Trophoblast cell (in vitro differentiated cells and primary cell): ENCODE data around the gene AMMECR1.

Experiments used
- DNase-seq, 2 donors: peaks; one replicate each; pipeline ENCODE4 v3.0.0-alpha.2; 2016
- H2AFZ ChIP-seq: 2 replicates; pipeline ENCODE4 v1.6.1; 2013; ENCODE audit warnings: low read length, moderate library complexity, mild to moderate bottlenecking; ENCODE audit not compliant: insufficient read depth, poor library complexity
- H2AK5ac ChIP-seq: 2 replicates; pipeline ENCODE4 v1.6.1; 2013; ENCODE audit warnings: mild to moderate bottlenecking, low read length
- H2BK120ac ChIP-seq: 2 replicates; pipeline ENCODE4 v1.6.1; 2013; ENCODE audit warnings: low read length, mild to moderate bottlenecking, moderate library complexity; ENCODE audit not compliant: insufficient read depth, poor library complexity
- H2BK12ac ChIP-seq: 2 replicates; pipeline ENCODE4 v1.6.1; 2013; ENCODE audit warnings: mild to moderate bottlenecking, low read length, moderate library complexity
- H2BK5ac ChIP-seq: 2 replicates; pipeline ENCODE4 v1.6.1; 2013; ENCODE audit warnings: low read length, low read depth, moderate library complexity, mild to moderate bottlenecking; ENCODE audit not compliant: poor library complexity
- H3K14ac ChIP-seq: 2 replicates; pipeline ENCODE4 v1.6.1; 2013; ENCODE audit warnings: mild to moderate bottlenecking, low read length
- H3K18ac ChIP-seq: 2 replicates; pipeline ENCODE4 v1.6.1; 2013; ENCODE audit warnings: mild to moderate bottlenecking, low read length
- H3K23ac ChIP-seq: 2 replicates; pipeline ENCODE4 v1.6.1; 2013; ENCODE audit warnings: low read length
- H3K27ac ChIP-seq: 2 replicates; pipeline ENCODE4 v1.5.1; 2013; ENCODE audit warnings: low read depth, mild to moderate bottlenecking, inconsistent platforms, low read length, moderate library complexity
- H3K27me3 ChIP-seq: 2 replicates; pipeline ENCODE4 v1.6.1; 2013; ENCODE audit warnings: inconsistent platforms, mild to moderate bottlenecking, low read length, moderate library complexity; ENCODE audit not compliant: insufficient read depth
- H3K36me3 ChIP-seq, 2 experiments: 1 replicate in 1 of 2; 2 replicates in 1 of 2; pipeline ENCODE4 v1.6.1; 2013; ENCODE audit warnings: low read length in 2 of 2, mild to moderate bottlenecking in 2 of 2, moderate library complexity in 1 of 2; ENCODE audit not compliant: insufficient read depth in 2 of 2, control insufficient read depth in 1 of 2
- H3K4ac ChIP-seq: 2 replicates; pipeline ENCODE4 v1.6.1; 2013; ENCODE audit warnings: low read depth, mild to moderate bottlenecking, low read length, moderate library complexity
- H3K4me1 ChIP-seq, 2 experiments: 1 replicate in 1 of 2; 2 replicates in 1 of 2; pipeline ENCODE4 v1.6.1; 2013; ENCODE audit warnings: low read length in 2 of 2, mild to moderate bottlenecking in 2 of 2, moderate library complexity in 1 of 2; ENCODE audit not compliant: insufficient read depth in 2 of 2, control insufficient read depth in 1 of 2
- H3K4me2 ChIP-seq: 2 replicates; pipeline ENCODE4 v1.6.1; 2013; ENCODE audit warnings: inconsistent platforms, mild to moderate bottlenecking, low read length, moderate library complexity
- H3K4me3 ChIP-seq: 2 replicates; pipeline ENCODE4 v1.5.1; 2013; ENCODE audit warnings: mild to moderate bottlenecking, low read depth, low read length, inconsistent platforms
- H3K79me1 ChIP-seq: one replicate; pipeline ENCODE4 v1.6.1; 2013; ENCODE audit warnings: low read length
- H3K79me2 ChIP-seq: 2 replicates; pipeline ENCODE4 v1.6.1; 2013; ENCODE audit warnings: low read length, mild to moderate bottlenecking; ENCODE audit not compliant: control insufficient read depth, insufficient read depth, poor library complexity
- H3K9ac ChIP-seq: 2 replicates; pipeline ENCODE4 v1.6.1; 2013; ENCODE audit warnings: mild to moderate bottlenecking, low read length
- H3K9me3 ChIP-seq: 2 replicates; pipeline ENCODE4 v1.6.1; 2013; ENCODE audit warnings: low read depth, mild to moderate bottlenecking, control low read depth, inconsistent platforms, low read length; ENCODE audit not compliant: insufficient read depth
- H4K12ac ChIP-seq: 2 replicates; pipeline ENCODE4 v1.6.1; 2013; ENCODE audit warnings: low read depth, mild to moderate bottlenecking, low read length, moderate library complexity
- H4K8ac ChIP-seq: 2 replicates; pipeline ENCODE4 v1.6.1; 2013; ENCODE audit warnings: low read depth, mild to moderate bottlenecking, low read length, moderate library complexity
- H4K91ac ChIP-seq: one replicate; pipeline ENCODE4 v1.6.1; 2013; ENCODE audit warnings: low read depth, mild to moderate bottlenecking, low read length, moderate library complexity
- WGBS: extraction: QIAGEN DNeasy Blood & Tissue Kit; methylation state at CpG from one replicate; pipeline ENCODE4 v1.1.7; 2013; ENCODE audit warnings: missing lambda C conversion rate; ENCODE audit not compliant: insufficient read length, insufficient coverage; ENCODE audit errors: extremely low coverage; 5-methylcytosine and 5-hydroxymethylcytosine counted together

AMMECR1 gene

DNA sequence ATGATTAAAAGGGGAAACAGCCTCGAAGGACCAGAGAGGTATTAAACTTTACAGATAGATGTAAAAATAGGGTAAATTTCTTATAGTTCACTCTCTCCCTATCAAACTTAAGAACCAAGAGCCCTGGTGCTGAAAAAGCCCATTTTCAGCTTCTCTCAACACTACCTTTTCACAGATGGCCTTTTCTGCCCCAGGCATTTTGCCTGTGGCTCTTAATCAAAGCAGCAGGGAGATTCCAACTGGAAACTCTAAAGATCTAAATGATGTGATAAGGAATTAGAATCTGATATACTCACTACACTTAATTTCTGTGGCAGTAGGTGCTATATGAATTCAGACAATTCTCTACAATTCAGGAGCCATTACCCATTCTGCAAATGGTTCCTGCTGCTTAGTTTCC lies 60.0 kb downstream of the AMMECR1 start:
- no peak overlapping the region for H2AFZ ChIP-seq
- H4K8ac ChIP-seq: no peak overlapping the region
- H2BK12ac ChIP-seq: no peak overlapping the region
- no peaks in the 10 kb centered on the region for H3K9me3 ChIP-seq
- H3K79me1 ChIP-seq: no peaks in the 10 kb centered on the region
- no peak overlapping the region for H3K14ac ChIP-seq
- H2BK5ac ChIP-seq: no peak overlapping the region
- DNase-seq: peak; percentile 22 to 64
- H3K4me1 ChIP-seq: peaks cover 0 to 2% of the 10 kb centered on the region in 2 experiments
- H2AK5ac ChIP-seq: no peak overlapping the region
- H4K91ac ChIP-seq: no peak overlapping the region
- no peak overlapping the region for H3K4me2 ChIP-seq
- no peak overlapping the region for H2BK120ac ChIP-seq
- H3K18ac ChIP-seq: no peak overlapping the region
- no peak overlapping the region for H3K23ac ChIP-seq
- no CpG with 5 or more reads among the region's 1 CpG for WGBS
- H3K27ac ChIP-seq: no peak overlapping the region
- H3K9ac ChIP-seq: no peak overlapping the region
- no peak overlapping the region for H3K4ac ChIP-seq
- H3K79me2 ChIP-seq: no peaks in the 10 kb centered on the region
- H4K12ac ChIP-seq: no peak overlapping the region
- no peaks in the 10 kb centered on the region for H3K27me3 ChIP-seq
- H3K36me3 ChIP-seq: no peaks in the 10 kb centered on the region
- no peak overlapping the region for H3K4me3 ChIP-seq

DNA sequence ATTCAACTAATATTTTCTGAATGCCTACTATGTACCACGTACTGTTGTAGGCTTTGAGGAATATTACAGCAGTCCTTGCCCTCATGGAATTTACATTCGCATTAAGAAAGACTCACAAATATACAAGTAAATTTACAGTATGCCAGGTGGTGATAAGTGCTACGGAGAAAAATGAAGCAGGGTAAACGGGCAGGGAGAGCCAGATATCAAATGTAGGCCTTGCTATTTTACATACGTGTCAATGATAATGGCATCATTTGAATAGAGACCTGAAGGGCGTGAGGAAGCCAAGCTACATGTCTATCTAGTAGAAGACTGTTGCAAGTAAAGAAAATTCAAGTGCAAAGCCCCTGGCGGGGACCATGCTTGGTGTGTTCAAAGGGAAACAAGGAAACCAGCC lies 65.2 kb downstream of the AMMECR1 start:
- Histone ChIP-seq H2BK12ac (no peak overlapping the region), H3K4me1 (peaks cover 0 to 2% of the 10 kb centered on the region in 2 experiments), H3K79me1 (no peaks in the 10 kb centered on the region), H2BK120ac (no peak overlapping the region), H3K9me3 (no peaks in the 10 kb centered on the region), H3K36me3 (no peaks in the 10 kb centered on the region), H3K14ac (no peak overlapping the region), H3K27me3 (no peaks in the 10 kb centered on the region), H2AK5ac (no peak overlapping the region), H4K91ac (no peak overlapping the region), H2BK5ac (no peak overlapping the region), H4K12ac (no peak overlapping the region), H4K8ac (no peak overlapping the region), H3K4ac (no peak overlapping the region), H3K79me2 (no peaks in the 10 kb centered on the region), H3K27ac (no peak overlapping the region), H3K23ac (no peak overlapping the region), H3K4me3 (no peak overlapping the region), H3K18ac (no peak overlapping the region), H2AFZ (no peak overlapping the region), H3K4me2 (no peak overlapping the region), H3K9ac (no peak overlapping the region)
- WGBS: no CpG with 5 or more reads among the region's 7 CpGs
- DNase-seq: no peak

DNA sequence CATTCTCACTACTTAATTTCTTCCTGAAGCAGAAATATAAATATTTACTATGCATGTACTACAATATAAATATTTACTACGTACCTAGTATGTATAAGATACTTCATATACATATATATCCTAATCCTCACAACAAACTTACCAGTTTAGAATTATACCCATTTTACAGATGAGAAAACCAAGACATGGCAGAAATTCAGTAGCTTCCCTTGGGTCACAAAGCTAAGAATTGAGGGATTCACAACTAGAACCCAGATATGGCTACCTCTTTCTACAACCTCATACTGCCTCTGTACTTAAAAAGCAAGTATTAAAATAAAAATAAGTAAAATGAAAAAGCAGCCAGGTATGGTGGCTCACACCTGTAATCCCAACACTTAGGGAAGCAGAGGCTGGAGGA lies 65.9 kb downstream of the AMMECR1 start:
- Histone ChIP-seq H3K14ac (no peak overlapping the region), H2BK5ac (no peak overlapping the region), H3K23ac (no peak overlapping the region), H2AFZ (no peak overlapping the region), H2AK5ac (no peak overlapping the region), H3K27me3 (no peaks in the 10 kb centered on the region), H4K8ac (no peak overlapping the region), H3K9ac (no peak overlapping the region), H3K79me1 (no peaks in the 10 kb centered on the region), H3K79me2 (no peaks in the 10 kb centered on the region), H2BK120ac (no peak overlapping the region), H3K4me3 (no peak overlapping the region), H3K27ac (no peak overlapping the region), H4K12ac (no peak overlapping the region), H3K9me3 (no peaks in the 10 kb centered on the region), H4K91ac (no peak overlapping the region), H2BK12ac (no peak overlapping the region), H3K4ac (no peak overlapping the region), H3K4me2 (no peak overlapping the region), H3K18ac (no peak overlapping the region), H3K4me1 (peaks cover 0 to 2% of the 10 kb centered on the region in 2 experiments), H3K36me3 (no peaks in the 10 kb centered on the region)
- no CpG with 5 or more reads among the region's 1 CpG for WGBS
- DNase-seq: no peak

DNA sequence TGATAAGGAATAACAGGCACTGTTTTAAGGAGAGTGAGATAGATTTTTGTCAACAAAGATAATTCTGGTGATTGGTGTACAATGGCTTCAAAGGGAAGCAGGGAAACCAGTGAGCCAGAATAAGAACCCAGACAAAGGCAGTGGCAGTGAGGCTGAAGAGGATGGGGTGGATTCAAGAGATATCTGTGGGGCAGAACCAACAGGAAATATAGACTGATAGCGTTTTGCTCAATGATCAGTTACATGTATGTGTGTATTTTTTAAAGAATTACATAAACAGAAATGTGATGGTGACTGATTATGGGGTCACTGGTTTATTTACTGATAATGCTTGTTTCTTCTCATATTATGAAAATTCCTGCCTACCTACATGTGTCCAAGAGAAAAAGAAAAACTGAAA lies 66.4 kb downstream of the AMMECR1 start:
- H3K9me3 ChIP-seq: no peaks in the 10 kb centered on the region
- no peak overlapping the region for H2BK5ac ChIP-seq
- no peak overlapping the region for H4K12ac ChIP-seq
- H3K27ac ChIP-seq: no peak overlapping the region
- no peak overlapping the region for H2BK12ac ChIP-seq
- no peaks in the 10 kb centered on the region for H3K79me2 ChIP-seq
- H2BK120ac ChIP-seq: no peak overlapping the region
- H3K14ac ChIP-seq: no peak overlapping the region
- no CpG with 5 or more reads among the region's 1 CpG for WGBS
- no peak overlapping the region for H3K4ac ChIP-seq
- H3K9ac ChIP-seq: no peak overlapping the region
- H3K36me3 ChIP-seq: no peaks in the 10 kb centered on the region
- H2AFZ ChIP-seq: no peak overlapping the region
- no peak overlapping the region for H4K91ac ChIP-seq
- peaks cover 0 to 2% of the 10 kb centered on the region in 2 experiments for H3K4me1 ChIP-seq
- H3K23ac ChIP-seq: no peak overlapping the region
- no peak overlapping the region for H2AK5ac ChIP-seq
- H3K18ac ChIP-seq: no peak overlapping the region
- DNase-seq: no peak
- no peak overlapping the region for H3K4me2 ChIP-seq
- no peaks in the 10 kb centered on the region for H3K79me1 ChIP-seq
- no peak overlapping the region for H3K4me3 ChIP-seq
- H3K27me3 ChIP-seq: no peaks in the 10 kb centered on the region
- H4K8ac ChIP-seq: no peak overlapping the region
